Heart right ventricle (tissue), 16 donors: ENCODE data around the gene GYG2. TPM values are rescaled to one million over a fixed set of nuclear protein-coding genes. Genes with fewer than 3 reads are reported as not detected.

Experiments used
- ATAC-seq, 8 donors: fragments of 200-7000 bp; cut with Tn5 transposase; one replicate each; pipeline ENCODE4 v1.9.1; 2020; ENCODE audit warnings: mild to moderate bottlenecking in 8 of 8, moderate library complexity in 8 of 8, moderate number of reproducible peaks in 1 of 8
- DNase-seq, 2 donors: peaks; one replicate each; pipeline ENCODE4 v3.0.0-alpha.2; 2020
- H3K27ac ChIP-seq, 10 donors: fragments of 200-600 bp; sonication (generic) in 2 of 10; one replicate each; pipeline versions ENCODE4 v1.5.0 to v1.8.0; 2020 to 2022; ENCODE audit warnings: mild to moderate bottlenecking in 3 of 10
- H3K27me3 ChIP-seq, 7 donors: fragments of 200-600 bp; one replicate each; pipeline ENCODE4 v1.8.0; 2021 to 2022; ENCODE audit warnings: mild to moderate bottlenecking in 2 of 7
- H3K36me3 ChIP-seq, 9 donors: fragments of 200-600 bp; sonication (generic) in 1 of 9; one replicate each; pipeline versions ENCODE4 v1.5.0 to v1.8.0; 2020 to 2022; ENCODE audit warnings: mild to moderate bottlenecking in 2 of 9
- H3K4me1 ChIP-seq, 9 donors: fragments of 200-600 bp; sonication (generic) in 1 of 9; one replicate each; pipeline versions ENCODE4 v1.5.0 to v1.8.0; 2020 to 2022; ENCODE audit warnings: mild to moderate bottlenecking in 4 of 9
- H3K4me3 ChIP-seq, 10 donors: fragments of 200-600 bp; sonication (generic) in 2 of 10; one replicate each; pipeline versions ENCODE4 v1.5.0 to v1.8.0; 2020 to 2022; ENCODE audit warnings: mild to moderate bottlenecking in 7 of 10, moderate library complexity in 2 of 10
- H3K9me3 ChIP-seq, 11 donors: fragments of 200-600 bp in 10 of 11; sonication (generic) in 2 of 11; one replicate each; pipeline versions ENCODE4 v1.5.0 to v1.8.0; 2013 to 2022; ENCODE audit warnings: mild to moderate bottlenecking in 2 of 11, control low read depth in 1 of 11, moderate library complexity in 1 of 11
- WGBS, 2 donors: extraction: QIAGEN DNeasy Blood & Tissue Kit; methylation state at CpG; one replicate each; pipeline ENCODE4 v1.1.7; 2013; ENCODE audit warnings: inconsistent platforms in 1 of 2; 5-methylcytosine and 5-hydroxymethylcytosine counted together
- intact Hi-C, 10 donors: fragments of 100-400 bp; cut with DNase I; formaldehyde crosslinking; loops; one replicate each; pipeline versions ENCODE4 v1.11.1 to v1.14.2; 2022
- polyA plus RNA-seq, 2 donors: library from polyadenylated mRNA; stranded (reverse); fragments of 200-250 nt; gene quantifications; one replicate each; pipeline ENCODE4 v1.2.3, GENCODE V29; 2013
- total RNA-seq, 10 donors: library from RNA; stranded (reverse); fragmentation: NEBNext Ultra II Directional in 3 of 10; extraction: Animal tissue kit (Norgen Biotek cat#: 25700) in 3 of 10; gene quantifications; one replicate each; pipeline versions ENCODE4 v1.2.1 to v1.2.4, GENCODE V29; 2021 to 2023
- TF ChIP-seq, protein P1 (sequence below), 9 donors: fragments of 200-600 bp; sonication (generic) in 2 of 9; IDR thresholded peaks; one replicate each; pipeline versions ENCODE4 v1.5.0 to v1.8.0; 2021 to 2022; ENCODE audit warnings: antibody characterized with exemption in 9 of 9, mild to moderate bottlenecking in 5 of 9, moderate library complexity in 1 of 9
- donor health status: Arrhythmogenic right ventricular cardiomyopathy.
- donor health status: ischemic (EF 13 %, LVEDD 7.1; RV severe dilation, severe dysfunction).
- donor health status: healthy with polysubstance abuse.
- donor health status: DM: no; HTN: yes; CAD: no.
- donor health status: DM: no; HTN: no; CAD: no.
- donor health status: ischemic (EF 25% LVEDD 6.9; RV normal size, moderate dysfunction).
- donor health status: ischemic (EF 25% LVEDD 5.7; RV mildly dilated, moderate dysfunction).
- donor health status: healthy.
- donor health status: DM: yes; HTN: yes; CAD: no.
- donor health status: Ischemic cardiomyopathy.
- donor health status: ischemic (EF 35%, LVEDD 5.7; RV mildly dilated, moderate dysfunction).
- donor health status: nonischemic (EF 11% LVEDD 7.7; RV severe dilation, severe dysfunction).
- donor health status: DM: yes; HTN: yes; CAD: no.
- donor health status: PGD.
- donor health status: ischemic (EF 29% LVEDD 5.4; RV normal size, mild dysfunction).
- donor health status: nonischemic (EF 23%, LVEDD 6.1; RV moderate dilation, normal function).

Gene GYG2
- total and polyA plus RNA-seq, 12 donors = 0.32 to 6.8 (median 1.1) TPM

DNA sequence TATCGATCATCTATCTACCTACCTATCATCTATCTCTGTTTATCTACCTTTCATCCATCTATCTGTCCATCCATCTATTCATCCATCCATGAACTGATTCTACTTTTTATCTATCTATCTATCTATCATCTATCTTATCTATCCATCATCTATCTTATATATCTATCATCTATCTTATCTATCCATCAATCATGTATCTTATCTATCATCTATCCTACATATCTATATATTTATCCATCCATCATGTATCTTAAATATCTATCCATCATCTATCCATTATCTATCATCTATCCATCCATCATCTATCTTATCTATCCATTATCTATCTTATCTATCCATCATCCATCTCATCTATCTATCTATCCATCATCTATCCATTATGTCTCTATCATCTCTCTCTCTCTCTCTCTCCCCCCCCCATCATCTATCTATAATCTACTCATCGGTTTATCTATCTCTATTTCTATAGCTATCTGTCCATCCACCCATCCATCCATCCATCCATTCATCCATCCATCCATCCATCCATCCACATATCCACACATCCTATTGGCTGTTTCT is 79.5 kb downstream of the GYG2 start:
- no peak for DNase-seq
- TF ChIP-seq, protein P1, sequence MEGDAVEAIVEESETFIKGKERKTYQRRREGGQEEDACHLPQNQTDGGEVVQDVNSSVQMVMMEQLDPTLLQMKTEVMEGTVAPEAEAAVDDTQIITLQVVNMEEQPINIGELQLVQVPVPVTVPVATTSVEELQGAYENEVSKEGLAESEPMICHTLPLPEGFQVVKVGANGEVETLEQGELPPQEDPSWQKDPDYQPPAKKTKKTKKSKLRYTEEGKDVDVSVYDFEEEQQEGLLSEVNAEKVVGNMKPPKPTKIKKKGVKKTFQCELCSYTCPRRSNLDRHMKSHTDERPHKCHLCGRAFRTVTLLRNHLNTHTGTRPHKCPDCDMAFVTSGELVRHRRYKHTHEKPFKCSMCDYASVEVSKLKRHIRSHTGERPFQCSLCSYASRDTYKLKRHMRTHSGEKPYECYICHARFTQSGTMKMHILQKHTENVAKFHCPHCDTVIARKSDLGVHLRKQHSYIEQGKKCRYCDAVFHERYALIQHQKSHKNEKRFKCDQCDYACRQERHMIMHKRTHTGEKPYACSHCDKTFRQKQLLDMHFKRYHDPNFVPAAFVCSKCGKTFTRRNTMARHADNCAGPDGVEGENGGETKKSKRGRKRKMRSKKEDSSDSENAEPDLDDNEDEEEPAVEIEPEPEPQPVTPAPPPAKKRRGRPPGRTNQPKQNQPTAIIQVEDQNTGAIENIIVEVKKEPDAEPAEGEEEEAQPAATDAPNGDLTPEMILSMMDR (IDR thresholded peaks at IDR 0.05) = no peak
- WGBS, 2 donors = 95 to 96% methylated on average over 2 of the region's 2 CpGs
- H3K9me3 ChIP-seq = peaks cover 0 to 13% (median 0%) of the 10 kb centered on the region in 11 donors
- no peak overlapping the region for H3K27ac ChIP-seq
- H3K4me3 ChIP-seq = no peak overlapping the region
- ATAC-seq = no peak
- intact Hi-C loops = no loop called here
- H3K27me3 ChIP-seq = no peaks in the 10 kb centered on the region
- peaks cover 0 to 24% (median 0%) of the 10 kb centered on the region in 9 donors for H3K36me3 ChIP-seq
- H3K4me1 ChIP-seq = no peaks in the 10 kb centered on the region

GRCh38 chrX:2910109-2910508 is 81.4 kb downstream of the GYG2 start:
- 97 to 98% methylated on average over 3 of the region's 3 CpGs for WGBS, 2 donors
- TF ChIP-seq, protein P1 (IDR thresholded peaks at IDR 0.05) = no peak
- Histone ChIP-seq H3K36me3 (peaks cover 0 to 40% (median 0%) of the 10 kb centered on the region in 9 donors), H3K27ac (no peak overlapping the region), H3K27me3 (no peaks in the 10 kb centered on the region), H3K9me3 (no peaks in the 10 kb centered on the region), H3K4me1 (no peaks in the 10 kb centered on the region), H3K4me3 (no peak overlapping the region)
- ATAC-seq (no peak), DNase-seq (no peak)
- intact Hi-C loops = no loop called here

- ATAC-seq (no peak), DNase-seq (no peak)
- no peaks in the 10 kb centered on the region for H3K4me1 ChIP-seq
- peaks cover 0 to 52% (median 0%) of the 10 kb centered on the region in 9 donors for H3K36me3 ChIP-seq
- 45 to 75% methylated on average over 3 of the region's 3 CpGs for WGBS, 2 donors
- TF ChIP-seq, protein P1 (IDR thresholded peaks at IDR 0.05) = peak in 3 of 9 donors; percentile 17 to 20 (median 17)
- intact Hi-C loops = no loop called here
- no peak overlapping the region for H3K27ac ChIP-seq
- H3K9me3 ChIP-seq = peaks cover 0 to 4% (median 0%) of the 10 kb centered on the region in 11 donors
- no peaks in the 10 kb centered on the region for H3K27me3 ChIP-seq
- no peak overlapping the region for H3K4me3 ChIP-seq
Observed at GRCh38 chrX:2913118-2913517, 84.4 kb downstream of the GYG2 start.

DNA sequence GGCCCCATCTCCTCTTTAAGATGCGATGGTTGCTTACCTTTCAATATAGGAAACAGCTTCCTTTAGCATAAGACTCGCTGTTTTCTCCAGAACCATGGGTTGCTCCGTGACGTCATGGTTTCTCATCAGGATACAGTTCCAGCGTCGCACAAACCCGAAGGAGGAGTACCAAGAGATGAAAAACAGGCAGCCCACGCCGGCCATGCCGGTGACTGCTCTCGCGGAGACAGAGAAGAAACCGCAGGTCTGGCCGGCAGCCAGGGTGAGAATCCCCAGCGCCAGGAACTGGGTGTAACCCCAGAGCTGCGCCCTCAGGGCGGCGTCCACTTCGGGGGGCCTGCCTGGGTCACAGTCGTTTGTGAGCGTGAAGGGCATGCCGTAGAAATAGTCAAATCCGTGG is 89.0 kb downstream of the GYG2 start:
- H3K9me3 ChIP-seq = peaks cover 0 to 4% (median 0%) of the 10 kb centered on the region in 11 donors
- ATAC-seq = no peak
- H3K27ac ChIP-seq = no peak overlapping the region
- TF ChIP-seq, protein P1 (IDR thresholded peaks at IDR 0.05) = no peak
- H3K4me3 ChIP-seq = no peak overlapping the region
- H3K4me1 ChIP-seq = no peaks in the 10 kb centered on the region
- no peaks in the 10 kb centered on the region for H3K27me3 ChIP-seq
- intact Hi-C loops = no loop called here
- peaks cover 0 to 81% (median 0%) of the 10 kb centered on the region in 9 donors for H3K36me3 ChIP-seq
- no peak for DNase-seq
- 97 to 98% methylated on average over 23 of the region's 23 CpGs for WGBS, 2 donors
